Measurements from ENCODE around the gene CYP19A1. TPM values are rescaled to one million over a fixed set of nuclear protein-coding genes. Genes with fewer than 3 reads are reported as not detected.

The CYP19A1 gene
- total and polyA plus RNA-seq, 4 donors: 0.03 to 124 (median 0.50) TPM; not detected in 1

DNA sequence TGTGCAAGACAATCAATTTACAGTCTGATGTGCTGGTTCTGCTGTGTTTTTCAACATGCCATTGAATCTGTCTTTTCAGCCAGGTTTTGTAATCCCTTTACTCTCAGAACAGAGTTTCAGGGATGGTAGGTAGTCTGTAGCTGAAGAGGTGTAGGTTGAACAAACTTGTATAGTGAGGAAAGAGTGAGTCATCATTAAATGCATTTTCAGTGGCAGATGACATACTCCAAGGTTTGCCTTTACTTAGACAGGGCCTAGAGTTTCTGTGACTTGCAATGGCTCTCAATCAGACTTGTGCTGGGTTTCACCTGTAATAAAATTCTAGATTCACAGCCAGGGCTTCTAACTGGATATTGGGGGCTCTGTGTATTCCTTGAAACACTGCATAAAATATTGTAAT is 94.6 kb downstream of the CYP19A1 start:
- H3K4me3 ChIP-seq (ENCODE audit: low read depth in 1 of 3, low read length in 3 of 3): no peak overlapping the region
- TF ChIP-seq YY1 (IDR thresholded peaks at IDR 0.05): no peak
- TF ChIP-seq HNF4A (conservative IDR thresholded peaks at IDR 0.05): no peak
- TF ChIP-seq GABPA (IDR thresholded peaks at IDR 0.05 in 1 of 2, conservative IDR thresholded peaks at IDR 0.05 in 1 of 2): no peak
- TF ChIP-seq, protein P1, sequence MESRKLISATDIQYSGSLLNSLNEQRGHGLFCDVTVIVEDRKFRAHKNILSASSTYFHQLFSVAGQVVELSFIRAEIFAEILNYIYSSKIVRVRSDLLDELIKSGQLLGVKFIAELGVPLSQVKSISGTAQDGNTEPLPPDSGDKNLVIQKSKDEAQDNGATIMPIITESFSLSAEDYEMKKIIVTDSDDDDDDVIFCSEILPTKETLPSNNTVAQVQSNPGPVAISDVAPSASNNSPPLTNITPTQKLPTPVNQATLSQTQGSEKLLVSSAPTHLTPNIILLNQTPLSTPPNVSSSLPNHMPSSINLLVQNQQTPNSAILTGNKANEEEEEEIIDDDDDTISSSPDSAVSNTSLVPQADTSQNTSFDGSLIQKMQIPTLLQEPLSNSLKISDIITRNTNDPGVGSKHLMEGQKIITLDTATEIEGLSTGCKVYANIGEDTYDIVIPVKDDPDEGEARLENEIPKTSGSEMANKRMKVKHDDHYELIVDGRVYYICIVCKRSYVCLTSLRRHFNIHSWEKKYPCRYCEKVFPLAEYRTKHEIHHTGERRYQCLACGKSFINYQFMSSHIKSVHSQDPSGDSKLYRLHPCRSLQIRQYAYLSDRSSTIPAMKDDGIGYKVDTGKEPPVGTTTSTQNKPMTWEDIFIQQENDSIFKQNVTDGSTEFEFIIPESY (IDR thresholded peaks at IDR 0.05): no peak
- TF ChIP-seq, protein P2, sequence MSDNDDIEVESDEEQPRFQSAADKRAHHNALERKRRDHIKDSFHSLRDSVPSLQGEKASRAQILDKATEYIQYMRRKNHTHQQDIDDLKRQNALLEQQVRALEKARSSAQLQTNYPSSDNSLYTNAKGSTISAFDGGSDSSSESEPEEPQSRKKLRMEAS (IDR thresholded peaks at IDR 0.05): no peak
- no peak for TF ChIP-seq FOXA2 (IDR thresholded peaks at IDR 0.05)
- TF ChIP-seq HNF4G (IDR thresholded peaks at IDR 0.05): no peak
- no peak for TF ChIP-seq JUND (IDR thresholded peaks at IDR 0.05)
- TF ChIP-seq FOXA1 (IDR thresholded peaks at IDR 0.05): no peak
- TF ChIP-seq, protein P3, sequence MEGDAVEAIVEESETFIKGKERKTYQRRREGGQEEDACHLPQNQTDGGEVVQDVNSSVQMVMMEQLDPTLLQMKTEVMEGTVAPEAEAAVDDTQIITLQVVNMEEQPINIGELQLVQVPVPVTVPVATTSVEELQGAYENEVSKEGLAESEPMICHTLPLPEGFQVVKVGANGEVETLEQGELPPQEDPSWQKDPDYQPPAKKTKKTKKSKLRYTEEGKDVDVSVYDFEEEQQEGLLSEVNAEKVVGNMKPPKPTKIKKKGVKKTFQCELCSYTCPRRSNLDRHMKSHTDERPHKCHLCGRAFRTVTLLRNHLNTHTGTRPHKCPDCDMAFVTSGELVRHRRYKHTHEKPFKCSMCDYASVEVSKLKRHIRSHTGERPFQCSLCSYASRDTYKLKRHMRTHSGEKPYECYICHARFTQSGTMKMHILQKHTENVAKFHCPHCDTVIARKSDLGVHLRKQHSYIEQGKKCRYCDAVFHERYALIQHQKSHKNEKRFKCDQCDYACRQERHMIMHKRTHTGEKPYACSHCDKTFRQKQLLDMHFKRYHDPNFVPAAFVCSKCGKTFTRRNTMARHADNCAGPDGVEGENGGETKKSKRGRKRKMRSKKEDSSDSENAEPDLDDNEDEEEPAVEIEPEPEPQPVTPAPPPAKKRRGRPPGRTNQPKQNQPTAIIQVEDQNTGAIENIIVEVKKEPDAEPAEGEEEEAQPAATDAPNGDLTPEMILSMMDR (IDR thresholded peaks at IDR 0.05; ENCODE audit: low read depth, low read length, missing input control): no peak
- TF ChIP-seq, protein P4, sequence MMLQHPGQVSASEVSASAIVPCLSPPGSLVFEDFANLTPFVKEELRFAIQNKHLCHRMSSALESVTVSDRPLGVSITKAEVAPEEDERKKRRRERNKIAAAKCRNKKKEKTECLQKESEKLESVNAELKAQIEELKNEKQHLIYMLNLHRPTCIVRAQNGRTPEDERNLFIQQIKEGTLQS (IDR thresholded peaks at IDR 0.05): no peak
- no peak for TF ChIP-seq TAF1 (conservative IDR thresholded peaks at IDR 0.05)
- TF ChIP-seq, protein P5, sequence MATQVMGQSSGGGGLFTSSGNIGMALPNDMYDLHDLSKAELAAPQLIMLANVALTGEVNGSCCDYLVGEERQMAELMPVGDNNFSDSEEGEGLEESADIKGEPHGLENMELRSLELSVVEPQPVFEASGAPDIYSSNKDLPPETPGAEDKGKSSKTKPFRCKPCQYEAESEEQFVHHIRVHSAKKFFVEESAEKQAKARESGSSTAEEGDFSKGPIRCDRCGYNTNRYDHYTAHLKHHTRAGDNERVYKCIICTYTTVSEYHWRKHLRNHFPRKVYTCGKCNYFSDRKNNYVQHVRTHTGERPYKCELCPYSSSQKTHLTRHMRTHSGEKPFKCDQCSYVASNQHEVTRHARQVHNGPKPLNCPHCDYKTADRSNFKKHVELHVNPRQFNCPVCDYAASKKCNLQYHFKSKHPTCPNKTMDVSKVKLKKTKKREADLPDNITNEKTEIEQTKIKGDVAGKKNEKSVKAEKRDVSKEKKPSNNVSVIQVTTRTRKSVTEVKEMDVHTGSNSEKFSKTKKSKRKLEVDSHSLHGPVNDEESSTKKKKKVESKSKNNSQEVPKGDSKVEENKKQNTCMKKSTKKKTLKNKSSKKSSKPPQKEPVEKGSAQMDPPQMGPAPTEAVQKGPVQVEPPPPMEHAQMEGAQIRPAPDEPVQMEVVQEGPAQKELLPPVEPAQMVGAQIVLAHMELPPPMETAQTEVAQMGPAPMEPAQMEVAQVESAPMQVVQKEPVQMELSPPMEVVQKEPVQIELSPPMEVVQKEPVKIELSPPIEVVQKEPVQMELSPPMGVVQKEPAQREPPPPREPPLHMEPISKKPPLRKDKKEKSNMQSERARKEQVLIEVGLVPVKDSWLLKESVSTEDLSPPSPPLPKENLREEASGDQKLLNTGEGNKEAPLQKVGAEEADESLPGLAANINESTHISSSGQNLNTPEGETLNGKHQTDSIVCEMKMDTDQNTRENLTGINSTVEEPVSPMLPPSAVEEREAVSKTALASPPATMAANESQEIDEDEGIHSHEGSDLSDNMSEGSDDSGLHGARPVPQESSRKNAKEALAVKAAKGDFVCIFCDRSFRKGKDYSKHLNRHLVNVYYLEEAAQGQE (IDR thresholded peaks at IDR 0.05): no peak
- TF ChIP-seq SP1 (IDR thresholded peaks at IDR 0.05): no peak
- TF ChIP-seq RAD21 (IDR thresholded peaks at IDR 0.05): no peak
- no peak for DNase-seq (ENCODE audit: low spot score)
- no peaks in the 10 kb centered on the region for H3K36me3 ChIP-seq (ENCODE audit: control insufficient read depth in 4 of 4, insufficient read depth in 3 of 4, low read depth in 1 of 4, low read length in 3 of 4)
- no peaks in the 10 kb centered on the region for H3K9me3 ChIP-seq (ENCODE audit: control insufficient read depth in 4 of 4, low read length in 3 of 4)
- no peak overlapping the region for H3K9ac ChIP-seq (ENCODE audit: low read depth in 1 of 2, low read length in 2 of 2)
- no peak overlapping the region for H3K27ac ChIP-seq (ENCODE audit: low read depth in 1 of 2, low read length in 2 of 2)
- H3K27me3 ChIP-seq (ENCODE audit: control insufficient read depth in 4 of 4, insufficient read depth in 4 of 4, low read length in 3 of 4): peaks cover 0 to 13% (median 3%) of the 10 kb centered on the region in 4 donors
- H3K4me1 ChIP-seq (ENCODE audit: control insufficient read depth in 4 of 4, insufficient read depth in 4 of 4, low read length in 3 of 4): no peaks in the 10 kb centered on the region

DNA sequence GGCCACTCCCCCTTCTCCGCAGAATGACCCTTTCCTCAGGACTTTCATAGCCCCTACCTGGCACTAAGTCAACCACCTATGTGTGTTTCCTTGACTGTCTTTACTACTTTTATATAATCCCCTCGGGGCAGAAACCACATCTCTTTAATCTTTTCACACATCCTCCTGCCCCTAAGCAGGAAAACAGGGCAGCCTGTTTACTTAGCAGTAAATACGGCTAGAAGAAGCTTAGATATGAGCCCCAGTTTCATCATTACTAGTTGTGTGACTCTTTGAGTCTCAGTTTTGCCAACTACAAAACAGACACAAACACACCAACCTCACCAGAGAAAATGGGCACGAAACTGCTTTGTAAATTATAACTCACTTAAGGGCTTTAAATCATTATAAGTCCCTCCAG is 98.3 kb downstream of the CYP19A1 start:
- Histone ChIP-seq H3K9ac (ENCODE audit: low read depth in 1 of 2, low read length in 2 of 2) (no peak overlapping the region), H3K4me3 (ENCODE audit: low read depth in 1 of 3, low read length in 3 of 3) (no peak overlapping the region), H3K27ac (ENCODE audit: low read depth in 1 of 2, low read length in 2 of 2) (no peak overlapping the region), H3K4me1 (ENCODE audit: control insufficient read depth in 4 of 4, insufficient read depth in 4 of 4, low read length in 3 of 4) (no peaks in the 10 kb centered on the region), H3K9me3 (ENCODE audit: control insufficient read depth in 4 of 4, low read length in 3 of 4) (no peaks in the 10 kb centered on the region), H3K27me3 (ENCODE audit: control insufficient read depth in 4 of 4, insufficient read depth in 4 of 4, low read length in 3 of 4) (peaks cover 2 to 13% (median 8%) of the 10 kb centered on the region in 4 donors), H3K36me3 (ENCODE audit: control insufficient read depth in 4 of 4, insufficient read depth in 3 of 4, low read depth in 1 of 4, low read length in 3 of 4) (no peaks in the 10 kb centered on the region)
- DNase-seq (ENCODE audit: low spot score): no peak
- WGBS: 42% methylated on average over 4 of the region's 4 CpGs
- TF ChIP-seq RAD21 (IDR thresholded peaks at IDR 0.05): no peak
- no peak for TF ChIP-seq GABPA (IDR thresholded peaks at IDR 0.05 in 1 of 2, conservative IDR thresholded peaks at IDR 0.05 in 1 of 2)
- no peak for TF ChIP-seq RXRA (IDR thresholded peaks at IDR 0.05)
- TF ChIP-seq YY1 (IDR thresholded peaks at IDR 0.05): no peak
- no peak for TF ChIP-seq NR2F2 (IDR thresholded peaks at IDR 0.05)
